HEK293 (cell line): Measurements from ENCODE around the gene PLEKHG5.
A peak's percentile ranks its signal among the peaks of the same experiment; 100 is the strongest.

Experiments used
- BCL6B ChIP-seq: fragments of 450-650 bp; formaldehyde crosslinking; IDR thresholded peaks from 2 replicates; pipeline ENCODE4 v1.5.1; 2017; ENCODE audit warnings: missing biosample characterization, missing genetic modification characterization
- HOXC10 ChIP-seq: sonication (generic); formaldehyde crosslinking; IDR thresholded peaks from 2 replicates; pipeline ENCODE4 v1.8.1; 2023; ENCODE audit warnings: mild to moderate bottlenecking, missing genetic modification reagents
- KLF7 ChIP-seq: fragments of 450-650 bp; formaldehyde crosslinking; IDR thresholded peaks from 2 replicates; pipeline ENCODE4 v1.5.1; 2016; ENCODE audit warnings: missing biosample characterization, missing genetic modification characterization, borderline replicate concordance
- OSR2 ChIP-seq: fragments of 450-650 bp; formaldehyde crosslinking; IDR thresholded peaks from 2 replicates; pipeline ENCODE4 v1.5.1; 2016; ENCODE audit warnings: missing biosample characterization, missing genetic modification characterization
- PATZ1 ChIP-seq: fragments of 450-650 bp; formaldehyde crosslinking; IDR thresholded peaks from 2 replicates; pipeline ENCODE4 v1.5.1; 2016; ENCODE audit warnings: missing biosample characterization, missing genetic modification characterization
- REST ChIP-seq: fragments of 450-650 bp; formaldehyde crosslinking; IDR thresholded peaks from 2 replicates; pipeline ENCODE4 v1.5.1; 2016; ENCODE audit warnings: missing biosample characterization, missing genetic modification characterization
- SP2 ChIP-seq: fragments of 450-650 bp; formaldehyde crosslinking; IDR thresholded peaks from 2 replicates; pipeline ENCODE4 v1.5.1; 2016; ENCODE audit warnings: missing biosample characterization, missing genetic modification characterization
- SP3 ChIP-seq: fragments of 450-650 bp; formaldehyde crosslinking; IDR thresholded peaks from 2 replicates; pipeline ENCODE4 v1.5.1; 2016; ENCODE audit warnings: missing biosample characterization, missing genetic modification characterization
- ZBTB8A ChIP-seq: fragments of 450-650 bp; formaldehyde crosslinking; IDR thresholded peaks from 2 replicates; pipeline ENCODE4 v1.5.1; 2016; ENCODE audit warnings: missing biosample characterization, missing genetic modification characterization
- ZFHX2 ChIP-seq: fragments of 450-650 bp; formaldehyde crosslinking; conservative IDR thresholded peaks from 2 replicates; pipeline ENCODE4 v1.5.1; 2016; ENCODE audit warnings: missing biosample characterization, missing genetic modification characterization
- ZFP69B ChIP-seq: fragments of 450-650 bp; formaldehyde crosslinking; IDR thresholded peaks from 2 replicates; pipeline ENCODE4 v1.5.1; 2016; ENCODE audit warnings: missing biosample characterization, missing genetic modification characterization
- ZNF16 ChIP-seq: fragments of 450-650 bp; formaldehyde crosslinking; IDR thresholded peaks from 2 replicates; pipeline ENCODE4 v1.5.1; 2016; ENCODE audit warnings: low read depth, missing biosample characterization, missing genetic modification characterization
- ZNF174 ChIP-seq: fragments of 450-650 bp; formaldehyde crosslinking; IDR thresholded peaks from 2 replicates; pipeline ENCODE4 v1.5.0; 2017; ENCODE audit warnings: missing biosample characterization, mild to moderate bottlenecking, missing genetic modification characterization
- ZNF184 ChIP-seq: fragments of 450-650 bp; IDR thresholded peaks from 2 replicates; pipeline ENCODE4 v1.5.1; 2018; ENCODE audit warnings: missing biosample characterization, mild to moderate bottlenecking, missing genetic modification characterization
- ZNF248 ChIP-seq: fragments of 450-650 bp; formaldehyde crosslinking; IDR thresholded peaks from 2 replicates; pipeline ENCODE4 v1.5.1; 2017; ENCODE audit warnings: missing biosample characterization, missing genetic modification characterization
- ZNF274 ChIP-seq, 2 experiments: fragments of 200-500 bp in 1 of 2; fragments of 450-650 bp in 1 of 2; sonication (Bioruptor generic) in 1 of 2; formaldehyde crosslinking in 1 of 2; IDR thresholded peaks; 2 replicates each; pipeline versions ENCODE4 v1.5.1 to v1.6.1; 2014 to 2016; ENCODE audit warnings: borderline replicate concordance in 1 of 2, inconsistent platforms in 1 of 2, low read length in 1 of 2, missing biosample characterization in 1 of 2, missing genetic modification characterization in 1 of 2
- ZNF350 ChIP-seq: fragments of 450-650 bp; formaldehyde crosslinking; IDR thresholded peaks from 2 replicates; pipeline ENCODE4 v1.5.0; 2017; ENCODE audit warnings: missing biosample characterization, mild to moderate bottlenecking, missing genetic modification characterization
- ZNF501 ChIP-seq: fragments of 450-650 bp; formaldehyde crosslinking; IDR thresholded peaks from 2 replicates; pipeline ENCODE4 v1.5.1; 2016; ENCODE audit warnings: missing biosample characterization, missing genetic modification characterization
- ZNF521 ChIP-seq: fragments of 450-650 bp; formaldehyde crosslinking; IDR thresholded peaks from 2 replicates; pipeline ENCODE4 v1.5.1; 2017; ENCODE audit warnings: missing biosample characterization, mild to moderate bottlenecking, missing genetic modification characterization
- ZNF530 ChIP-seq: fragments of 450-650 bp; formaldehyde crosslinking; IDR thresholded peaks from 2 replicates; pipeline ENCODE4 v1.5.1; 2016; ENCODE audit warnings: low read depth, missing biosample characterization, missing genetic modification characterization
- ZNF548 ChIP-seq: fragments of 450-650 bp; formaldehyde crosslinking; IDR thresholded peaks from 2 replicates; pipeline ENCODE4 v1.5.1; 2016; ENCODE audit warnings: missing biosample characterization, missing genetic modification characterization
- ZNF600 ChIP-seq: fragments of 450-650 bp; formaldehyde crosslinking; IDR thresholded peaks from 2 replicates; pipeline ENCODE4 v1.5.1; 2016; ENCODE audit warnings: missing biosample characterization, missing genetic modification characterization
- ZNF747 ChIP-seq: fragments of 450-650 bp; formaldehyde crosslinking; IDR thresholded peaks from 2 replicates; pipeline ENCODE4 v1.5.1; 2016; ENCODE audit warnings: missing biosample characterization, missing genetic modification characterization
- ZNF792 ChIP-seq: fragments of 450-650 bp; formaldehyde crosslinking; IDR thresholded peaks from 2 replicates; pipeline ENCODE4 v1.5.1; 2016; ENCODE audit warnings: missing biosample characterization, missing genetic modification characterization
- ZNF830 ChIP-seq: fragments of 450-650 bp; IDR thresholded peaks from 2 replicates; pipeline ENCODE4 v1.5.0; 2018; ENCODE audit warnings: missing biosample characterization, missing genetic modification characterization, low read depth, mild to moderate bottlenecking, moderate library complexity

The PLEKHG5 gene

GRCh38 chr1:6427441-6428390 is 63.8 kb downstream of the PLEKHG5 start (continued):
- no peak for TF ChIP-seq REST (tag by site-specific recombination)
- TF ChIP-seq ZNF174 (tag by site-specific recombination) = no peak
- TF ChIP-seq ZNF350 = no peak
- TF ChIP-seq ZNF521 (tag by site-specific recombination) = no peak
- TF ChIP-seq ZNF548 (tag by site-specific recombination) = no peak
- TF ChIP-seq PATZ1 (tag by site-specific recombination) = peak; percentile 71
- no peak for TF ChIP-seq ZNF501 (tag by site-specific recombination)
- no peak for TF ChIP-seq ZNF274 (IDR thresholded peaks at IDR 0.05; ENCODE audit: low read length)
- TF ChIP-seq ZNF274 (tag by site-specific recombination; IDR thresholded peaks at IDR 0.05; ENCODE audit: borderline replicate concordance) = no peak
- TF ChIP-seq ZNF747 (tag by site-specific recombination) = no peak
- TF ChIP-seq ZBTB8A (tag by site-specific recombination) = peak; percentile 60; the same call in 1 of the 2 replicates
- no peak for TF ChIP-seq OSR2 (tag by site-specific recombination)
- no peak for TF ChIP-seq ZNF16 (tag by site-specific recombination)
- no peak for TF ChIP-seq ZNF248 (tag by site-specific recombination)
- peak; percentile 50 for TF ChIP-seq SP2
- TF ChIP-seq HOXC10 (CRISPR knock-in tag) = no peak
- no peak for TF ChIP-seq SP3 (tag by site-specific recombination)
- TF ChIP-seq ZNF600 (tag by site-specific recombination) = no peak
- no peak for TF ChIP-seq KLF7
- TF ChIP-seq BCL6B (tag by site-specific recombination) = no peak
- TF ChIP-seq ZFP69B (tag by site-specific recombination) = 0 out of 2 replicates have a peak, but pooled peaks have one; percentile 31
- no peak for TF ChIP-seq ZNF530 (tag by site-specific recombination)
- TF ChIP-seq ZNF792 (tag by site-specific recombination) = no peak
- peak; percentile 85 for TF ChIP-seq ZFHX2
- no peak for TF ChIP-seq ZNF184 (tag by site-specific recombination)
- TF ChIP-seq ZNF830 (tag by site-specific recombination) = no peak
